Breast epithelium (tissue), 4 donors: ENCODE results near the gene TJP2. TPM values are rescaled to one million over a fixed set of nuclear protein-coding genes. Genes with fewer than 3 reads are reported as not detected.

Experiments
- DNase-seq, 2 donors: peaks; one replicate each; pipeline ENCODE4 v3.0.0-alpha.2; 2019; ENCODE audit warnings: low spot score in 2 of 2
- H3K27ac ChIP-seq, 2 donors: fragments of 200-600 bp; sonication (generic) in 1 of 2; one replicate each; pipeline ENCODE4 v1.5.1; 2016 to 2019; ENCODE audit warnings: mild to moderate bottlenecking in 1 of 2
- H3K27me3 ChIP-seq, 2 donors: fragments of 200-600 bp; sonication (generic) in 1 of 2; one replicate each; pipeline versions ENCODE4 v1.5.1 to v1.6.0; 2017 to 2019; ENCODE audit warnings: control low read depth in 1 of 2, mild to moderate bottlenecking in 1 of 2
- H3K36me3 ChIP-seq: fragments of 200-600 bp; one replicate; pipeline ENCODE4 v1.5.1; 2019
- H3K4me1 ChIP-seq, 2 donors: fragments of 200-600 bp; sonication (generic); one replicate each; pipeline ENCODE4 v1.5.1; 2016 to 2019; ENCODE audit warnings: control low read depth in 1 of 2
- H3K4me3 ChIP-seq, 3 donors: fragments of 200-600 bp; sonication (generic); 1 replicate in 2 of 3; 2 replicates in 1 of 3; pipeline ENCODE4 v1.5.1; 2016 to 2019; ENCODE audit warnings: mild to moderate bottlenecking in 3 of 3, moderate library complexity in 2 of 3
- H3K9me3 ChIP-seq, 2 donors: fragments of 200-600 bp; sonication (generic) in 1 of 2; one replicate each; pipeline ENCODE4 v1.5.1; 2016 to 2019; ENCODE audit warnings: control low read depth in 1 of 2
- POLR2A ChIP-seq: fragments of 450-650 bp; IDR thresholded peaks from one replicate; pipeline ENCODE4 v1.6.1; 2016; ENCODE audit warnings: antibody characterized with exemption, mild to moderate bottlenecking, moderate library complexity
- POLR2AphosphoS5 ChIP-seq, 3 donors: sonication (generic); formaldehyde crosslinking; IDR thresholded peaks; one replicate each; pipeline ENCODE4 v1.6.1; 2017; ENCODE audit warnings: antibody characterized with exemption in 3 of 3
- intact Hi-C: fragments of 100-400 bp; cut with DNase I; formaldehyde crosslinking; loops from one replicate; pipeline ENCODE4 v1.15.1; 2023; ENCODE audit warnings: low total_unique reads
- total RNA-seq, 3 donors: library from RNA; depleted of rRNA; stranded (reverse); fragments of >200 nt; gene quantifications; one replicate each; pipeline ENCODE4 v1.1.0, GENCODE V29; 2016
- TF ChIP-seq, protein P1 (sequence below), 3 donors: fragments of 450-650 bp; IDR thresholded peaks; one replicate each; pipeline ENCODE4 v1.5.1; 2016 to 2017; ENCODE audit warnings: antibody characterized with exemption in 3 of 3, mild to moderate bottlenecking in 3 of 3, moderate library complexity in 3 of 3

The TJP2 gene
- total RNA-seq, 3 donors from 2014 or later = 85.2 to 125 (median 108) TPM

DNA sequence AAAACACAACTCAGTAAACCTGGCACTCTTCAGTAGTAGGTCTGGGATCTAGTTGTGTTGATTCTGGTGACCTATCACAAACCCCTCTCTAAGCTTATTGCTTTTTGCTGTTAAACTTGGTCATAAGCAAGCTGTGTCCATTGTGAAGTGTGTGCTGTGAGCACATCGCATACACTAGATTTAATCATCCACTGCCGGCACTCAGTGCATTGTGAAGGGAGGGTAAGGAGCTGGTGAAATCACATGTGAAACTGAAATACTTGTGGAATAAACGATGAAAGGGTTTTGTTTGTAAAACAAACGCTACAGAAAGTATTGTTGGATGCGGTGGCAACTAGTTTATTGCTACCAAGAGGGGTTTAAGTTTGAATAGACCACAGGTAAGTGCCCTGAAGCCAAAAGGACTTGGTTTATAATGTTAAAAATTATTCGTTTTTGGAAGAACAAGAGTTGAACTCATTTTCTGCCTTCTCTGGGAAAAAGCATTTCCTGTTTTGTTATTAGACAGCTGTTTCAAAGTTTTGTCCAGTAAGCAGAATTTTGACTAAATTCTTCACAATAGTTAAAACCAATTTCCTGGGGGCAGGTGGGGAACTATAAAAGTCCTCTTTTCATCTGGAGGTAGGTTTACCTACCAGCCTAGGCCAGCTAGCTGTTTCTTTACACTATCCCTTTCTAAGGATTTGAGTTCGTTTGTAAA, 24.6 kb downstream of the TJP2 start:
- Histone ChIP-seq H3K27ac (no peak overlapping the region), H3K4me3 (no peak overlapping the region), H3K27me3 (no peaks in the 10 kb centered on the region), H3K4me1 (no peaks in the 10 kb centered on the region), H3K9me3 (no peaks in the 10 kb centered on the region), H3K36me3 (no peaks in the 10 kb centered on the region)
- intact Hi-C loops = loop anchor here (10.0 kb wide), 1 partner anchor 144 kb away; no protein-coding TSS in a partner anchor
- no peak for DNase-seq
- no peak for TF ChIP-seq POLR2AphosphoS5 (IDR thresholded peaks at IDR 0.05)

GRCh38 chr9:69199769-69200470, 25.8 kb downstream of the TJP2 start:
- DNase-seq = no peak

GRCh38 chr9:69202556-69202955, 28.5 kb downstream of the TJP2 start:
- no peaks in the 10 kb centered on the region for H3K27me3 ChIP-seq
- no peak for DNase-seq
- H3K9me3 ChIP-seq = no peaks in the 10 kb centered on the region
- H3K27ac ChIP-seq = no peak overlapping the region
- TF ChIP-seq, protein P1, sequence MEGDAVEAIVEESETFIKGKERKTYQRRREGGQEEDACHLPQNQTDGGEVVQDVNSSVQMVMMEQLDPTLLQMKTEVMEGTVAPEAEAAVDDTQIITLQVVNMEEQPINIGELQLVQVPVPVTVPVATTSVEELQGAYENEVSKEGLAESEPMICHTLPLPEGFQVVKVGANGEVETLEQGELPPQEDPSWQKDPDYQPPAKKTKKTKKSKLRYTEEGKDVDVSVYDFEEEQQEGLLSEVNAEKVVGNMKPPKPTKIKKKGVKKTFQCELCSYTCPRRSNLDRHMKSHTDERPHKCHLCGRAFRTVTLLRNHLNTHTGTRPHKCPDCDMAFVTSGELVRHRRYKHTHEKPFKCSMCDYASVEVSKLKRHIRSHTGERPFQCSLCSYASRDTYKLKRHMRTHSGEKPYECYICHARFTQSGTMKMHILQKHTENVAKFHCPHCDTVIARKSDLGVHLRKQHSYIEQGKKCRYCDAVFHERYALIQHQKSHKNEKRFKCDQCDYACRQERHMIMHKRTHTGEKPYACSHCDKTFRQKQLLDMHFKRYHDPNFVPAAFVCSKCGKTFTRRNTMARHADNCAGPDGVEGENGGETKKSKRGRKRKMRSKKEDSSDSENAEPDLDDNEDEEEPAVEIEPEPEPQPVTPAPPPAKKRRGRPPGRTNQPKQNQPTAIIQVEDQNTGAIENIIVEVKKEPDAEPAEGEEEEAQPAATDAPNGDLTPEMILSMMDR (IDR thresholded peaks at IDR 0.05) = no peak
- no peak for TF ChIP-seq POLR2A
- no peak for TF ChIP-seq POLR2AphosphoS5 (IDR thresholded peaks at IDR 0.05)
- no peaks in the 10 kb centered on the region for H3K36me3 ChIP-seq
- no peak overlapping the region for H3K4me3 ChIP-seq
- no peaks in the 10 kb centered on the region for H3K4me1 ChIP-seq
- intact Hi-C loops = no loop called here

More at GRCh38 chr9:69199769-69200470, 25.8 kb downstream of the TJP2 start:
- intact Hi-C loops = loop anchor here (10.0 kb wide), 1 partner anchor 145 kb away; no protein-coding TSS in a partner anchor
- Histone ChIP-seq H3K36me3 (no peaks in the 10 kb centered on the region), H3K9me3 (no peaks in the 10 kb centered on the region), H3K4me3 (no peak overlapping the region), H3K27me3 (no peaks in the 10 kb centered on the region), H3K4me1 (no peaks in the 10 kb centered on the region), H3K27ac (no peak overlapping the region)
- TF ChIP-seq, protein P1 (IDR thresholded peaks at IDR 0.05) = no peak
- no peak for TF ChIP-seq POLR2AphosphoS5 (IDR thresholded peaks at IDR 0.05)
- TF ChIP-seq POLR2A = no peak

GRCh38 chr9:69204326-69204725, 30.2 kb downstream of the TJP2 start:
- TF ChIP-seq, protein P1 (IDR thresholded peaks at IDR 0.05) = no peak
- no peak for TF ChIP-seq POLR2AphosphoS5 (IDR thresholded peaks at IDR 0.05)
- no peak for TF ChIP-seq POLR2A
- no peaks in the 10 kb centered on the region for H3K27me3 ChIP-seq
- H3K4me3 ChIP-seq = no peak overlapping the region
- no peaks in the 10 kb centered on the region for H3K36me3 ChIP-seq
- no peak for DNase-seq
- no peaks in the 10 kb centered on the region for H3K4me1 ChIP-seq
- intact Hi-C loops = no loop called here
- H3K27ac ChIP-seq = no peak overlapping the region
- H3K9me3 ChIP-seq = no peaks in the 10 kb centered on the region

DNA sequence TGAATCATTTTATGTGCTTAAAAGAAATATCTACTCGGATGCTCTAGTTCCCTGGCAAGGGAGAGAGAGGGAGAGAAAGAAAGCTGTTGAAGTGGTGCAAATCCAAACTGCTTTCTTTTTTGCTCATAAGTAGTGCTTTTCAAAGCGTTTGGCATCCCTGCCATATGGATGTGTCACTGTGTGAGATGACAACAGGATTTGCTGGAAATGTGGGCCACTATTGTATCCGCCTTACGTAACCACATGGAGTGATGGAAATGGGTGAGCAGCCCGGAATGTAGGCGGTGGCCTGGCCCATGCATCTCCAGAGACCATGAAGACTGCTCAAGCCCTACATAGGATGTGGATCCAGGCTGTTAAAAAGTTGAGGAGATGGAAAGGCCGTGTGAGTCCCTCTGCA, 30.8 kb downstream of the TJP2 start:
- intact Hi-C loops = no loop called here
- H3K27ac ChIP-seq = no peak overlapping the region

More for the DNA sequence above, 30.8 kb downstream of the TJP2 start:
- Histone ChIP-seq H3K4me3 (no peak overlapping the region), H3K4me1 (no peaks in the 10 kb centered on the region), H3K9me3 (no peaks in the 10 kb centered on the region), H3K27me3 (no peaks in the 10 kb centered on the region), H3K36me3 (no peaks in the 10 kb centered on the region)
- DNase-seq = no peak
- TF ChIP-seq, protein P1 (IDR thresholded peaks at IDR 0.05) = no peak
- no peak for TF ChIP-seq POLR2A
- no peak for TF ChIP-seq POLR2AphosphoS5 (IDR thresholded peaks at IDR 0.05)
